Calu3 (cell line): Measurements from ENCODE around the gene KCNAB3. TPM values are rescaled to one million over a fixed set of nuclear protein-coding genes. Genes with fewer than 3 reads are reported as not detected.

ENCODE experiments used
- Bru-seq: library from RNA; stranded (reverse); fragments of 400-500 nt; gene quantifications from one replicate; lab custom pipeline; 2021; lab: Mats Ljungman, UMichigan
- BruChase-seq, 2 experiments: library from RNA; stranded (reverse); fragments of 400-500 nt; gene quantifications; one replicate each; lab custom pipeline; 2021; lab: Mats Ljungman, UMichigan
- BruUV-seq: library from RNA; stranded (reverse); fragments of 400-500 nt; replicated peaks from 2 replicates; lab custom pipeline; 2021; lab: Mats Ljungman, UMichigan
- CTCF ChIA-PET: fragments of 300-600 bp; sonication (Branson Sonifier 250); formaldehyde crosslinking; loops from one replicate; lab custom pipeline; 2022; ENCODE audit warnings: antibody characterized with exemption; lab: Charles Lee
- DNase-seq: peaks from one replicate; pipeline ENCODE4 v3.0.0; 2022
- H3K27ac Mint-ChIP-seq: one replicate; pipeline ENCODE4 v1.8.0; 2022; ENCODE audit warnings: mixed read lengths; ENCODE audit not compliant: unreplicated experiment
- H3K27me3 Mint-ChIP-seq: one replicate; pipeline ENCODE4 v1.8.0; 2022; ENCODE audit warnings: mixed read lengths; ENCODE audit not compliant: unreplicated experiment
- H3K36me3 Mint-ChIP-seq: one replicate; pipeline ENCODE4 v1.8.0; 2022; ENCODE audit warnings: mild to moderate bottlenecking, moderate library complexity, mixed read lengths; ENCODE audit not compliant: insufficient read depth, unreplicated experiment
- H3K4me1 Mint-ChIP-seq: one replicate; pipeline ENCODE4 v1.8.0; 2022; ENCODE audit warnings: mild to moderate bottlenecking, low read depth, mixed read lengths; ENCODE audit not compliant: unreplicated experiment
- H3K4me3 Mint-ChIP-seq: one replicate; pipeline ENCODE4 v1.8.0; 2022; ENCODE audit warnings: mild to moderate bottlenecking, low read depth, moderate library complexity, mixed read lengths; ENCODE audit not compliant: unreplicated experiment
- H3K9me3 Mint-ChIP-seq: one replicate; pipeline ENCODE4 v1.8.0; 2022; ENCODE audit warnings: low read depth, mixed read lengths; ENCODE audit not compliant: unreplicated experiment
- CTCF ChIP-seq: fragments of 200-600 bp; IDR thresholded peaks from one replicate; pipeline ENCODE4 v1.8.0; 2022; ENCODE audit warnings: antibody characterized with exemption; ENCODE audit not compliant: unreplicated experiment
- intact Hi-C: fragments of 100-400 bp; cut with micrococcal nuclease; formaldehyde crosslinking; loops from one replicate; pipeline ENCODE4 v1.10.0; 2022; ENCODE audit not compliant: unreplicated experiment
- long read RNA-seq: library from polyadenylated mRNA; stranded (forward); transcript quantifications from one replicate; pipeline ENCODE4 v2.0.0, GENCODE V29; 2022
- total RNA-seq: library from RNA; stranded (reverse); gene quantifications from 2 replicates; pipeline ENCODE4 v1.2.3, GENCODE V29; 2022

The KCNAB3 gene
- 4.8 and 5.9 TPM in 2 replicates for total RNA-seq
- percentile 39 among the genes with signal in this experiment for Bru-seq, nascent RNA
- percentile 61 among the genes with signal in this experiment for BruChase-seq, experiment 1, labeled RNA remaining after a 6-hour chase
- BruChase-seq, experiment 2, labeled RNA remaining after a 2-hour chase: percentile 51 among the genes with signal in this experiment
- long read RNA-seq, partial matches to known transcripts: 0 of 3 reads
- long read RNA-seq, other reads (novel, unspliced or antisense): 3 of 3 reads

- H3K36me3 Mint-ChIP-seq: peaks cover 29% of the 10 kb centered on the region
- H3K9me3 Mint-ChIP-seq: no peaks in the 10 kb centered on the region
- intact Hi-C loops: loop anchor here (10.0 kb wide), 1 partner anchor 45 kb away; the partner anchor contains the start of gene CHD3
- H3K27me3 Mint-ChIP-seq: no peaks in the 10 kb centered on the region
- no TSS peak for BruUV-seq
- H3K27ac Mint-ChIP-seq: no peak within 1 kb of the TSS
- no peak for TF ChIP-seq CTCF
- H3K4me1 Mint-ChIP-seq: peaks cover 18% of the 10 kb centered on the region
- no peak for DNase-seq
- CTCF ChIA-PET: no interaction called here
- H3K4me3 Mint-ChIP-seq: peak within 1 kb of the TSS; percentile 91
Measured at GRCh38 chr17:7929158-7930023, at the start of gene KCNAB3. Gene KCNAB3 (minus strand): TSS chr17:7929856. CDS start chr17:7929435, 421 bp downstream.

- CTCF ChIA-PET: no interaction called here
- Mint-ChIP-seq H3K27ac (no peak overlapping the region), H3K4me3 (no peak overlapping the region), H3K9me3 (peaks cover 4% of the 10 kb centered on the region), H3K27me3 (peaks cover 16% of the 10 kb centered on the region), H3K36me3 (no peaks in the 10 kb centered on the region), H3K4me1 (peaks cover 11% of the 10 kb centered on the region)
- intact Hi-C loops: no loop called here
- BruUV-seq: no TSS peak
- no peak for DNase-seq
- no peak for TF ChIP-seq CTCF
Measured at GRCh38 chr17:7977805-7978204, 48.1 kb upstream of the KCNAB3 start.

GRCh38 chr17:7977039-7977438 lies 47.4 kb upstream of the KCNAB3 start:
- Mint-ChIP-seq H3K36me3 (no peaks in the 10 kb centered on the region), H3K9me3 (peaks cover 4% of the 10 kb centered on the region), H3K4me3 (no peak overlapping the region), H3K4me1 (peaks cover 4% of the 10 kb centered on the region), H3K27me3 (peaks cover 18% of the 10 kb centered on the region), H3K27ac (no peak overlapping the region)
- DNase-seq: no peak
- CTCF ChIA-PET: no interaction called here
- no TSS peak for BruUV-seq
- intact Hi-C loops: no loop called here
- no peak for TF ChIP-seq CTCF

GRCh38 chr17:7974638-7975131 lies 45.0 kb upstream of the KCNAB3 start:
- Mint-ChIP-seq H3K27me3 (peaks cover 27% of the 10 kb centered on the region), H3K4me1 (no peaks in the 10 kb centered on the region), H3K36me3 (no peaks in the 10 kb centered on the region), H3K4me3 (no peak overlapping the region), H3K9me3 (peaks cover 4% of the 10 kb centered on the region), H3K27ac (no peak overlapping the region)
- DNase-seq: no peak
- no peak for TF ChIP-seq CTCF
- intact Hi-C loops: no loop called here
- no TSS peak for BruUV-seq
- CTCF ChIA-PET: no interaction called here
